Heart left ventricle (tissue), 16 donors: ENCODE data around the gene CTNNB1. TPM values are rescaled to one million over a fixed set of nuclear protein-coding genes. Genes with fewer than 3 reads are reported as not detected.

Experiments
- ATAC-seq, 4 donors: fragments of 200-7000 bp; cut with Tn5 transposase; one replicate each; pipeline ENCODE4 v1.9.1; 2020 to 2022; ENCODE audit warnings: moderate library complexity in 4 of 4, mild to moderate bottlenecking in 3 of 4, moderate number of reproducible peaks in 1 of 4
- DNase-seq, 5 donors: peaks; one replicate each; pipeline ENCODE4 v3.0.0-alpha.2; 2020
- H3K27ac ChIP-seq, 12 donors: fragments of 200-600 bp; sonication (generic) in 4 of 12; one replicate each; pipeline versions ENCODE4 v1.5.0 to v1.8.0; 2016 to 2022; ENCODE audit warnings: mild to moderate bottlenecking in 2 of 12
- H3K27me3 ChIP-seq, 9 donors: fragments of 200-600 bp; sonication (generic) in 2 of 9; one replicate each; pipeline versions ENCODE4 v1.5.1 to v1.8.0; 2016 to 2022; ENCODE audit warnings: mild to moderate bottlenecking in 3 of 9
- H3K36me3 ChIP-seq, 9 donors: fragments of 200-600 bp; sonication (generic) in 2 of 9; one replicate each; pipeline versions ENCODE4 v1.5.0 to v1.8.0; 2018 to 2022; ENCODE audit warnings: mild to moderate bottlenecking in 2 of 9
- H3K4me1 ChIP-seq, 12 donors: fragments of 200-600 bp; sonication (generic) in 4 of 12; one replicate each; pipeline versions ENCODE4 v1.5.0 to v1.8.0; 2016 to 2022; ENCODE audit warnings: mild to moderate bottlenecking in 3 of 12
- H3K4me3 ChIP-seq, 12 donors: fragments of 200-600 bp; sonication (generic) in 4 of 12; one replicate each; pipeline versions ENCODE4 v1.5.0 to v1.8.0; 2017 to 2022; ENCODE audit warnings: mild to moderate bottlenecking in 9 of 12, moderate library complexity in 4 of 12
- H3K9me3 ChIP-seq, 12 donors: fragments of 200-600 bp; sonication (generic) in 4 of 12; one replicate each; pipeline versions ENCODE4 v1.5.0 to v1.8.0; 2016 to 2022; ENCODE audit warnings: mild to moderate bottlenecking in 1 of 12
- POLR2A ChIP-seq, 2 donors: fragments of 450-650 bp; IDR thresholded peaks; one replicate each; pipeline ENCODE4 v1.6.1; 2017; ENCODE audit warnings: antibody characterized with exemption in 2 of 2, mild to moderate bottlenecking in 2 of 2, moderate library complexity in 2 of 2
- WGBS, 4 donors: extraction: QIAGEN DNeasy Blood & Tissue Kit in 2 of 4; methylation state at CpG; one replicate each; pipeline versions ENCODE4 v1.1.5 to v1.1.7; 2013 to 2018; 5-methylcytosine and 5-hydroxymethylcytosine counted together
- intact Hi-C, 10 donors: fragments of 100-400 bp; cut with DNase I; formaldehyde crosslinking; loops; one replicate each; pipeline versions ENCODE4 v1.11.1 to v1.14.2; 2022
- polyA plus RNA-seq, 2 donors: library from polyadenylated mRNA; stranded (reverse); fragments of 200-250 nt; gene quantifications; one replicate each; pipeline ENCODE4 v1.2.3, GENCODE V29; 2013
- total RNA-seq, 9 donors: library from RNA; depleted of rRNA in 2 of 9; stranded (reverse); fragments of >200 nt in 2 of 9; fragmentation: NEBNext Ultra II Directional in 3 of 9; extraction: Animal tissue kit (Norgen Biotek cat#: 25700) in 3 of 9; gene quantifications; one replicate each; pipeline versions ENCODE4 v1.1.0 to v1.2.4, GENCODE V29; 2016 to 2023
- TF ChIP-seq, protein P1 (sequence below), 12 donors: fragments of 200-600 bp; sonication (generic) in 4 of 12; IDR thresholded peaks; one replicate each; pipeline versions ENCODE4 v1.5.0 to v1.8.0; 2018 to 2022; ENCODE audit warnings: antibody characterized with exemption in 12 of 12, mild to moderate bottlenecking in 5 of 12
- donor health status: ischemic (EF 13 %, LVEDD 7.1; RV severe dilation, severe dysfunction).
- donor health status: healthy with polysubstance abuse.
- donor health status: DM: no; HTN: yes; CAD: no.
- donor health status: DM: no; HTN: no; CAD: no.
- donor health status: ischemic (EF 25% LVEDD 6.9; RV normal size, moderate dysfunction).
- donor health status: ischemic (EF 25% LVEDD 5.7; RV mildly dilated, moderate dysfunction).
- donor health status: healthy.
- donor health status: DM: yes; HTN: yes; CAD: no.
- donor health status: ischemic (EF 35%, LVEDD 5.7; RV mildly dilated, moderate dysfunction).
- donor health status: nonischemic (EF 11% LVEDD 7.7; RV severe dilation, severe dysfunction).
- donor health status: DM: yes; HTN: yes; CAD: no.
- donor health status: PGD.
- donor health status: ischemic (EF 29% LVEDD 5.4; RV normal size, mild dysfunction).
- donor health status: nonischemic (EF 23%, LVEDD 6.1; RV moderate dilation, normal function).

CTNNB1 gene
- total and polyA plus RNA-seq, 11 donors: 25.6 to 301 (median 208) TPM

- TF ChIP-seq, protein P1, sequence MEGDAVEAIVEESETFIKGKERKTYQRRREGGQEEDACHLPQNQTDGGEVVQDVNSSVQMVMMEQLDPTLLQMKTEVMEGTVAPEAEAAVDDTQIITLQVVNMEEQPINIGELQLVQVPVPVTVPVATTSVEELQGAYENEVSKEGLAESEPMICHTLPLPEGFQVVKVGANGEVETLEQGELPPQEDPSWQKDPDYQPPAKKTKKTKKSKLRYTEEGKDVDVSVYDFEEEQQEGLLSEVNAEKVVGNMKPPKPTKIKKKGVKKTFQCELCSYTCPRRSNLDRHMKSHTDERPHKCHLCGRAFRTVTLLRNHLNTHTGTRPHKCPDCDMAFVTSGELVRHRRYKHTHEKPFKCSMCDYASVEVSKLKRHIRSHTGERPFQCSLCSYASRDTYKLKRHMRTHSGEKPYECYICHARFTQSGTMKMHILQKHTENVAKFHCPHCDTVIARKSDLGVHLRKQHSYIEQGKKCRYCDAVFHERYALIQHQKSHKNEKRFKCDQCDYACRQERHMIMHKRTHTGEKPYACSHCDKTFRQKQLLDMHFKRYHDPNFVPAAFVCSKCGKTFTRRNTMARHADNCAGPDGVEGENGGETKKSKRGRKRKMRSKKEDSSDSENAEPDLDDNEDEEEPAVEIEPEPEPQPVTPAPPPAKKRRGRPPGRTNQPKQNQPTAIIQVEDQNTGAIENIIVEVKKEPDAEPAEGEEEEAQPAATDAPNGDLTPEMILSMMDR (IDR thresholded peaks at IDR 0.05): no peak
- TF ChIP-seq POLR2A (IDR thresholded peaks at IDR 0.05): no peak
- 96 to 100% (median 98%) methylated on average over 1 of the region's 1 CpG for WGBS, 4 donors
- no peaks in the 10 kb centered on the region for H3K9me3 ChIP-seq
- intact Hi-C loops: loop anchor here in 6 of 10 donors (10.0 kb wide), 4 partner anchors 216 to 606 kb away; no protein-coding TSS in a partner anchor
- no peaks in the 10 kb centered on the region for H3K27me3 ChIP-seq
- no peaks in the 10 kb centered on the region for H3K4me1 ChIP-seq
- DNase-seq: no peak
- ATAC-seq: no peak
- H3K4me3 ChIP-seq: no peak overlapping the region
- no peaks in the 10 kb centered on the region for H3K36me3 ChIP-seq
- H3K27ac ChIP-seq: no peak overlapping the region
Measured at GRCh38 chr3:41190509-41191284, 8.6 kb upstream of the CTNNB1 start.

DNA sequence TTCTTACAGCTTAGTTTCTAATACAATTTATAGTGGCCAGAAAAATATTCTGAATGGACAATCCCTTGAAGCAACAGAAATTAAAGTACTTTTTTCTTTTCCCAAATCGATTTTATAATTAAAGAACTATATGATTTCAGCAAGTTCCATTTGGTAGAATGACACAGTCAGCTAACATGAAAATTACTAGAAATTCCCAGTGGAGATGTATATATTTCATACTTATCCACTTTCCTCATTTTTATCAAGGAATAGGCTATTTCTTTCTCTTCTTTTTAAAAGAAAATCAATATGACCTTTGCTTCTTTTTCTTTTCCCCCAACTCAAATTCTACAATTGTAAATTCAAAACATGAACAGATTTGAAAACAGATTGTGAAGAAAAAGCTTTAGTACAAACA is 6.4 kb upstream of the CTNNB1 start:
- WGBS, 4 donors: 85 to 99% (median 89%) methylated on average over 1 of the region's 1 CpG
- intact Hi-C loops: loop anchor here in 6 of 10 donors (10.0 kb wide), 4 partner anchors 218 to 608 kb away; no protein-coding TSS in a partner anchor
- H3K9me3 ChIP-seq: no peaks in the 10 kb centered on the region
- ATAC-seq (no peak), DNase-seq (no peak)
- no peaks in the 10 kb centered on the region for H3K27me3 ChIP-seq
- H3K4me3 ChIP-seq: no peak overlapping the region
- H3K4me1 ChIP-seq: peaks cover 0 to 4% (median 0%) of the 10 kb centered on the region in 12 donors
- no peaks in the 10 kb centered on the region for H3K36me3 ChIP-seq
- TF ChIP-seq, protein P1 (IDR thresholded peaks at IDR 0.05): no peak
- no peak for TF ChIP-seq POLR2A (IDR thresholded peaks at IDR 0.05)
- no peak overlapping the region for H3K27ac ChIP-seq

GRCh38 chr3:41193794-41194539 is 5.3 kb upstream of the CTNNB1 start:
- H3K27ac ChIP-seq: no peak overlapping the region
- no peaks in the 10 kb centered on the region for H3K9me3 ChIP-seq
- WGBS, 4 donors: 68 to 77% (median 72%) methylated on average over 4 of the region's 4 CpGs
- intact Hi-C loops: loop anchor here in 6 of 10 donors (10.0 kb wide), 4 partner anchors 219 to 609 kb away; no protein-coding TSS in a partner anchor
- H3K27me3 ChIP-seq: no peaks in the 10 kb centered on the region
- no peaks in the 10 kb centered on the region for H3K36me3 ChIP-seq
- no peak for DNase-seq
- peaks cover 0 to 8% (median 0%) of the 10 kb centered on the region in 12 donors for H3K4me1 ChIP-seq
- no peak overlapping the region for H3K4me3 ChIP-seq
- TF ChIP-seq POLR2A (IDR thresholded peaks at IDR 0.05): no peak
- TF ChIP-seq, protein P1 (IDR thresholded peaks at IDR 0.05): no peak
- no peak for ATAC-seq

- intact Hi-C loops: loop anchor here (5.0 to 10.0 kb wide), 8 partner anchors 77 to 610 kb away; no protein-coding TSS in a partner anchor
- Histone ChIP-seq H3K4me3 (no peak overlapping the region), H3K4me1 (peaks cover 0 to 8% (median 0%) of the 10 kb centered on the region in 12 donors), H3K27me3 (no peaks in the 10 kb centered on the region), H3K27ac (no peak overlapping the region), H3K36me3 (no peaks in the 10 kb centered on the region), H3K9me3 (no peaks in the 10 kb centered on the region)
- TF ChIP-seq, protein P1 (IDR thresholded peaks at IDR 0.05): no peak
- TF ChIP-seq POLR2A (IDR thresholded peaks at IDR 0.05): no peak
- 93 to 97% (median 95%) methylated on average over 8 of the region's 8 CpGs for WGBS, 4 donors
- DNase-seq (no peak), ATAC-seq (no peak)
Measured at GRCh38 chr3:41194701-41195100, 4.6 kb upstream of the CTNNB1 start.
